ENCODE data around the gene IFRD1.

DNA sequence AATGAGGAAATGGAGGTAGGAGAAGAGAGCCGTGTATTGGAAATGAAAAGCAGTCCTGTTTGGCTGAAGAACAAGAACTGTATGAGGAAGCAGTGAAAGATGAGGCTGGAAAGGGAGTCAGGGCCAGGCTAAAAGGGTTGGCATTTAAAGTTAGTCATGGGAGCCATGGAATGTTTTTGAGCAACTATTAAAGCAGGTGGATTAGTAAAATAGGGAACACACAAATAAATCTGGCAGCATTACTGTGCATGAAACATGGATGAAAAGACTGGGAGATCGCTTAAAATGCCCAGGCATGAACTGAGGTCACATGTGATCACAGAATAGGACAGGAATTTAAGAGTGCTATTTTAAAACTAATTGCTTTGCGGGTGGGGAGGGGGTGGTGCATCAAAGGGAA lies 1.4 kb upstream of the IFRD1 start:
- TF ChIP-seq EZH2 (IDR thresholded peaks at IDR 0.05; ENCODE audit: borderline replicate concordance) (no peak), CTCF (IDR thresholded peaks at IDR 0.05; ENCODE audit: poor library complexity) (no peak)

All from hepatocyte (in vitro differentiated cells).